GOT3 (cell line): ENCODE results near the gene C11orf91.
"Not testable (repeated sequence)": the region's sequence is repeated elsewhere in the genome, so short reads cannot be mapped to it uniquely, and the experiment has no call there.

Experiments
- DNase-seq: peaks from one replicate; lab custom pipeline; 2025; ENCODE audit warnings: mixed read lengths; lab: John Stamatoyannopoulos, UW

C11orf91 gene

DNA sequence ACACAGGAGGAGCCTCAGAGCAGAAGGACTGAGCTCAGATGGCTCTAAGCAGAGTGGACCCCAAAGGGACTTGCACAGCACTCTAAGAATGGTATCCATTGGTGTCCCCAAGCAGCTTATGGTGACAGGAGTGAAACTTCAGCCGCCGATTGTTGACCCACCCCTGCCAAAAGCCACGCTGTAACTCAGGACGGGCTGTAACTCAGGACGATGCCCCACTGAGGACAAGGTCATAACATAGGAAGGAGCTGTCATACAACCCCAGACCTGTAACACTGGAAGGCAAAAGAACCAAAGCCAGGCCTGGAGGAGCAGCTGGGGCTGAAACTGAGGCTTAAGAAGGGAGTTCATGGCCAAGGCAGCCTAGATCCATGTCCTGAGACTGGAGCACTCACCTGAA is 21.4 kb upstream of the C11orf91 start:
- DNase-seq: no peak

- no peak for DNase-seq
Observed at GRCh38 chr11:33721426-33721825, 20.8 kb upstream of the C11orf91 start.

GRCh38 chr11:33719587-33719986 is 19.0 kb upstream of the C11orf91 start:
- DNase-seq: no peak

DNA sequence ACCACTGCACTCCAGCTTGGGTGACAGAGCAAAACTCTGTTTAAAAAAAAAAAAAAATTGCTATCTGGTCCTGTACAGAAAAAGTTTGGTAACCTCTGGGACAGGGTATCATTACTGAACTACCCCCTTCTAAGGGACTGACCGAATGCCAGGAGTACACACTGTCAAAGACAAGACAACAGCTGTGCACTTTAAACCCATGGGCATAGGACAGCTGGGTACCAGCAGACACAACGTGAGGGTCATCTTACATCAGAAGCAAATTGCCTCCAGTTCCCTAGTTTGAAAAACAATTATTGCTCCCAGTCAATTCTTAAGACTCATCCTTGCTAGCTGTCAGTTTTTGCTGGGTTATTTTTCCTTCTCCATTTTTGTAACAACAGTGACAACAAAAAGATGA is 17.8 kb upstream of the C11orf91 start:
- DNase-seq: no peak

DNA sequence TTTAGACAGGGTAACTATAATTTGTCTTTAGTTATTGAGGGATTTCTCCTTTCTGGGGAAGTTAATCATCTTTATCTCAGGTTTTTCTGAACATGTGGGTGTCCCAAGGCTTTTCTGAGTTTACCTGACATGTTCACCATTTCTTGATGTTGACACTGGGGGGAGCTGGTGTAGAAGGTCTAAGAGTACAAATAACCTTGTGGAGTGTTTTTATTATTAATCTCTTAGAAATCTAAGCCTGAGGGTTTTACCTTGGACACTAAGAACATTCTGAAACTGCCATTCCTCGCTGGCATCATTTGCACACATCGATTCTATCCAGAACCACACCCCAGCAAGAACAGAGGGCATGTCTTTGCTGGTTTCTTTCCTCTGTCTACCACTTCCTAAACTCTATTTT is 15.6 kb upstream of the C11orf91 start:
- no peak for DNase-seq

- DNase-seq: no peak
Observed at GRCh38 chr11:33713856-33714398, 13.3 kb upstream of the C11orf91 start.

GRCh38 chr11:33713151-33713855 is 12.7 kb upstream of the C11orf91 start:
- DNase-seq: no peak

DNA sequence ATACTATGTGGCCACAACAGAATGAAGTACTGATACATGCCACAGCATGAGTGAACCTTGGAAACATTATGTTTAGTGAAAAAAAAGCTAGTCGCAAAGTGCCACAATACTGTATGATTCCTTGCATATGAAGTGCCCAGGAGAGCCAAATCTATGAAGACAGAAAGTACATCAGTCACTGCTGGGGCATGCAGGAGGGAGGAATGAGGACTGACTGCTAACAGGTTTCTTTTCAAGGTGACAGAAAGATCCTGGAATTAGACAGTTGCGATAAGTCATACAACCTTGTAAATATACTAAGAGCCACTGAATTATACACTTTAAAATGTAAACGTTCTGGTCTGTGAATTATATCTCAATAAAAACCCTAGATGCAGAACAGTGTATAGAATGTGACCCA is 11.8 kb upstream of the C11orf91 start:
- no peak for DNase-seq

- DNase-seq: no peak
Observed at GRCh38 chr11:33709466-33709865, 8.8 kb upstream of the C11orf91 start.

DNA sequence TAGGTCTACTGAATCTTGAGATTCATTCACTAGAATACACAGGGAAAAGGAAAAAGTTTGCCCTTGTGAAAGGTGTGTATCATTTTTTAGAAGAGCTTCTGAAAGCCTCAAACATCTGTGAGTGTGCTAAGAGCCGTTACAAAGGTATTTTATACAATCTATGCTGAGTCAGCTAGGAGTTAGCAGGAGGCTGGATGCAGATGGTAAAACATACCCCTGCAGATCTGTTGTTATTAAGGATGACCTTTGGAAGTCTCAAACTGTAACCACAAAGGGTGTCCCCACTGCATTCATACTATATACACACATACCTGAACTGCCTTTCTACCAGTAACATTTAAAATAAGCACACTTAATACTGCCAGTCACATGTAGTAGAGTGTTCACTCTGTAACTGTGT is 8.4 kb upstream of the C11orf91 start:
- DNase-seq: no peak

DNA sequence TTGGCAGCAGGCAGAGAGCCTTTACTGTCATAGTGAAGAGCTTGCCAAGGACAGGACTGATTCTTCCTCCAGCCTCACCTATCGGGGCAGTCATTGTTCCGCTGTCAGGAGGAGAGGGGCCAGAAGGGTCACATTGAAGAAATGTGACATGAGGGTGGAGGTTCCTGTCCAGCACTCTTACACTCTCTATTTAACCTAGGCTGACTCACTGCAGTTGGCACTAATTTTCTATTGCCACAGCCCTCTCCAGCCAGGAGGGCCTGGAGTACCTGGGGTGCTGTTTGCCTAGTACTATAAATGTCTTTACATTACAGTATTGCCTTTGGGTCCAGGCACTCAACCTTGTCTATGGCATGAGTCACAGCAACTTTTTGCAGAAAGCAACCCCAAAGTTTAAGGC is 7.2 kb upstream of the C11orf91 start:
- not testable (repeated sequence) for DNase-seq

DNA sequence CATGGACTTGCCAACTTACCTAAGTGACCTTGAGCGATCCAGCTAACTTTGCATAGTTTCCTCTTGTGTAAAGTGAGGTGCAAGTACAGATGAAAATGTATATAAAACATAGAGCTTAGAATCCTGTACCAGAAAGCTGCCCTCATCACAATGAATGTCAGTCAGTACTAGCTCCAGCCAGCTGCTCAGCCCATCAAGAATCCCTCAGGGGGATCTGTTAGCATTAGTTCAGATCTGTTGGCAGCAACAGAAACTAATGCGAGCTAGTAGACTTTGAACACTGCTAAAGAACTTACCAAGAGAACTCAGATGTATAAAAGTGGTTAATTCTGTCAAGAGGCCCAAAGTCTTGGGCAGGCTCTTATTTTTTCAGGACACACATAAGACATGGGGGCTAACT is 6.3 kb upstream of the C11orf91 start:
- no peak for DNase-seq

- DNase-seq: no peak
Observed at GRCh38 chr11:33706546-33706945, 5.9 kb upstream of the C11orf91 start.

- DNase-seq: no peak
Observed at GRCh38 chr11:33704240-33705002, 3.8 kb upstream of the C11orf91 start.

DNA sequence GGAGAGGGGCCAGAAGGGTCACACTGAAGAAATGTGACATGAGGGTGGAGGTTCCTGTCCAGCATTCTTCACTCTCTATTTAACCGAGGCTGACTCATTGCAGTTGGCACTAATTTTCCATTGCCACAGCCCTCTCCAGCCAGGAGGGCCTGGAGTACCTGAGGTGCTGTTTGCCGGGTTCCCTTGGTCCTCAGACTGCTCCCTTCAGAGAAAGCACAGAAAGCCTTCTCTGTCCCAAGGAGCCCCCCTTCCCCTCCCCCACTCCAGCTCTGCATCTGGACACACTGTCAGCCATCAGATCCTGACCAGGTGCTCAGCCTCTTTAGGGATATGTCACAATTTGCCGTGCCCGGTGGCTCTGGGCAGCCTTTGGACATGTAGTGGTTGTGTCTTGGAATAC is 3.2 kb upstream of the C11orf91 start:
- no peak for DNase-seq

DNA sequence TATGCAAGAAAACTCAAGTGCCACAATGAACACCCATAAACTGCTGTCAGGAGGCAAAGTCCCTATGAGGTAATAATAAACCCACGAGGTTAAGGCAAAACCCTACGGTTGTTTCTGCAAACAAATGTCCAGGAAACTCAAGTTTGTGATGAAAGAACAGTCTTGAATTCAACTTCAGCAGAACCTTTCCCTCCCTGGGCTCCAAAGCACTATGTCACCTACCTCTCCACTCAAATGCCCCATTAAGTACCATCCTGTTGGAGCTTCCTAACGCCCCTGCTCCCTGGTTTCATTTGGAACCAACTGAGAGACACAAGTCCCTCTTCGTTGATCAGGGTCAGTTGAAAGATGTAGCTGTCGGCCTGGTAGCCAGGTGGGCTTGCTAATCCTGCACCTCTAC is 2.6 kb upstream of the C11orf91 start:
- no peak for DNase-seq

DNA sequence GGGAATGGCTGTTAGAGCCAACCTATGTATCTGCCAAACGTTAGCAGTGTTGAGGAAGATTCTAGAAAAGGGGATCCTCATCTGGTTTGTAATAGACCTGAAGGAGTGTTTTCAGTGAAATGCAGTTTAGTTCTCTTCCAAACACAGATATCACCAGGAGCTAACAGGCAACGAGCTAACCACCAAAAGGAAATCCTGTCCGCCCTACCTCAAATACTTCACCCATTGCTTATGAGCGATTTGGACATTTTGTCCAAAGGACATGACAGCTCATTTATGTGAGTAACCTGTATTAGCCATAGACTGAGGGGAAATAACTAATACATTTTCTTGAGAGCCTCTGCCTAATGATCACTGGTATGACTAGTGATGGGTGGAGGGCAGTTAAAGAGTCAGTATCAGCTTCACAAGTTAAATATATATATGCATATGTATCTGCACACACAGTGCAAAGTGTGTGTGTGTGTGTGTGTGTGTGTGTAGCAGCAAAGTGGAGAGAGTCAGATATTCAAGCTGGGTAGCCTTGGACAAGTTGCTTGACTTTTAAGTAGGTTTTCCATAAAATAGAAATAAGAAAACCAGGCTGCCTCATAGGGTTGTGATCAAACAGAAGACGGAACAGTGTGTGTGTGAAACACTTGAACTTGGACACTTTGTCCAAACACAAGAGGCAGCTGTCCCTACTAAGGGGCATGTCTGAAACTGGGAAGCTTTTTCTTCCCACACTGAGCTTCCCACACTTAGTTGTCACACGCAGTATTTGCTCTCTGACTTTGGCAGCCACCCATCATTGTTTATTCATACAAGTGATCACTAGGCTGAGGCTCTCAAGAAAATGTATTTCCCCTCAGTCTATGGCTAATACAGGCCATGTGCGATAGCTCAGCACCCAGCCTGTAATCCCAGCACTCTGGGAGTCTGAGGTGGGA is 940 bp upstream of the C11orf91 start:
- no peak for DNase-seq

GRCh38 chr11:33700063-33700501 is 544 bp downstream of the C11orf91 start:
- DNase-seq: no peak

- no peak for DNase-seq
Observed at GRCh38 chr11:33699515-33700062, 1.0 kb downstream of the C11orf91 start.

DNA sequence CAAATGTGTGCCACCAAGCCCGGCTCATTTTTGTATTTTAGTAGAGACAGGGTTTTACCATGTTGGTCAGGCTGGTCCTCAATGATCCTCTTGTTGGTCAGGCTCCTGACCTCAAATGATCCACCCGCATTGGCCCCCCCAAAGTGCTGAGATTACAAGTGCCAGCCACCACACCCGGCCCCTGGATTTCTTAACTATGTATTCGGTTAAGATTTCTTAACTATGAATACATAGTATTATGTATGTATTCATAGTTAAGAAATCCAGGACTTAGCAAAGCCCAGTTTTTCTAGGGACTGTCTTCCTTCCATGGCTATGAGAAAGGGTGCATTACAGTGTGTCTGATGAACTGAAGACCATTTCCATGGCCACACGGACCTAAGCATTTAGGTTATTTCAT is 1.7 kb downstream of the C11orf91 start:
- DNase-seq: no peak

DNA sequence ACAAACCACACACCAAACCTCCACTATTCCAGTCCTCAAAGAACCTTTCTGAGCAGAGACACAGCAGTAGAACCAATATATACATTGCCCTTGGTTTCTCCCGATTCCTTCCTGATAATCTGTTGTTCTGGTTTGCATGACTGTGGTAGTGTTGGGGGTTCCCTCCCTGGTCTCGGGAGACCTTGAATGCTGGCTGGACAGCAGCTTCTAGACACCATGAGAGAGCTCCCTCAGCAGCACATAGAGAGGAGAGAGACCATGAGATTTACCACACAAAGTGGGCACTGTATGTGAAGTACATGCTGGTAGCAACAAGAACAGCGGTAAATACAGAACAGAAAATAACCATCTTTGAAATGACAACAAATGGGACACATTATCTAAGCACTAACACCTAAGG is 2.6 kb downstream of the C11orf91 start:
- no peak for DNase-seq
